A673 (cell line): Measurements from ENCODE around the gene RALGAPA1. TPM values are rescaled to one million over a fixed set of nuclear protein-coding genes. Genes with fewer than 3 reads are reported as not detected.

Experiments
- BruUV-seq: library from RNA; stranded (reverse); fragments of 400-500 nt; replicated peaks from 2 replicates; lab custom pipeline; 2021; lab: Mats Ljungman, UMichigan
- CTCF ChIA-PET: fragments of 300-600 bp; sonication (Branson Sonifier 250); formaldehyde crosslinking; loops from one replicate; lab custom pipeline; 2022; ENCODE audit warnings: antibody characterized with exemption; lab: Charles Lee
- POLR2A ChIA-PET: fragments of 300-600 bp; sonication (Branson Sonifier 250); formaldehyde crosslinking; loops from one replicate; lab custom pipeline; 2022; ENCODE audit warnings: antibody characterized with exemption; ENCODE audit not compliant: low non-redundant PET; lab: Charles Lee
- DNase-seq: peaks from one replicate; pipeline ENCODE4 v3.0.0-alpha.2; 2015; ENCODE audit warnings: low spot score
- H3K27ac ChIP-seq: fragments of 200-600 bp; sonication (generic); 2 replicates; pipeline ENCODE4 v1.5.1; 2016; ENCODE audit warnings: mixed run types, low read depth, mild to moderate bottlenecking, mixed read lengths, antibody characterized with exemption, low read length; ENCODE audit not compliant: poor library complexity, severe bottlenecking
- H3K27me3 ChIP-seq: fragments of 200-600 bp; sonication (generic); replicated peaks from 2 replicates; pipeline ENCODE4 v1.6.1; 2017; ENCODE audit warnings: mixed run types, low read depth, mild to moderate bottlenecking, mixed read lengths, antibody characterized with exemption, low read length; ENCODE audit not compliant: insufficient read depth, poor library complexity
- H3K36me3 ChIP-seq: fragments of 200-600 bp; sonication (generic); 2 replicates; pipeline ENCODE4 v1.6.1; 2016; ENCODE audit warnings: mixed run types, mild to moderate bottlenecking, mixed read lengths, antibody characterized with exemption, low read length; ENCODE audit not compliant: insufficient read depth, poor library complexity, severe bottlenecking
- H3K4me1 ChIP-seq: fragments of 200-600 bp; sonication (generic); 2 replicates; pipeline ENCODE4 v1.6.1; 2017; ENCODE audit warnings: mixed run types, mild to moderate bottlenecking, mixed read lengths, antibody characterized with exemption, low read length; ENCODE audit not compliant: insufficient read depth, poor library complexity, severe bottlenecking
- H3K4me3 ChIP-seq: fragments of 200-600 bp; sonication (generic); 2 replicates; pipeline ENCODE4 v1.5.1; 2016; ENCODE audit warnings: low read depth, mixed run types, mild to moderate bottlenecking, mixed read lengths, low read length; ENCODE audit not compliant: poor library complexity, severe bottlenecking
- H3K9me3 ChIP-seq: fragments of 200-600 bp; sonication (generic); 2 replicates; pipeline ENCODE4 v1.6.1; 2016; ENCODE audit warnings: mixed run types, low read depth, mild to moderate bottlenecking, mixed read lengths, antibody characterized with exemption, low read length; ENCODE audit not compliant: poor library complexity, severe bottlenecking
- EZH2 ChIP-seq: fragments of 200-600 bp; sonication (generic); IDR thresholded peaks from 2 replicates; pipeline ENCODE4 v1.6.1; 2017; ENCODE audit warnings: borderline replicate concordance, low read depth, mild to moderate bottlenecking, mixed read lengths, antibody characterized with exemption, low read length; ENCODE audit not compliant: poor library complexity, severe bottlenecking
- intact Hi-C: fragments of 100-400 bp; cut with micrococcal nuclease; formaldehyde crosslinking; loops from one replicate; pipeline ENCODE4 v1.10.0; 2022; ENCODE audit not compliant: unreplicated experiment
- total RNA-seq: library from RNA; stranded (reverse); gene quantifications from 2 replicates; pipeline ENCODE4 v1.2.3, GENCODE V29; 2021
- TF ChIP-seq, protein P1 (sequence below): fragments of 300-800, 200-600 bp; sonication (generic); conservative IDR thresholded peaks from 2 replicates; pipeline ENCODE4 v1.5.1; 2017; ENCODE audit warnings: low read depth, mild to moderate bottlenecking, antibody characterized with exemption, low read length, moderate library complexity, mixed read lengths

Gene RALGAPA1
- total RNA-seq, 1 experiment from 2014 or later = 42.4 TPM

DNA sequence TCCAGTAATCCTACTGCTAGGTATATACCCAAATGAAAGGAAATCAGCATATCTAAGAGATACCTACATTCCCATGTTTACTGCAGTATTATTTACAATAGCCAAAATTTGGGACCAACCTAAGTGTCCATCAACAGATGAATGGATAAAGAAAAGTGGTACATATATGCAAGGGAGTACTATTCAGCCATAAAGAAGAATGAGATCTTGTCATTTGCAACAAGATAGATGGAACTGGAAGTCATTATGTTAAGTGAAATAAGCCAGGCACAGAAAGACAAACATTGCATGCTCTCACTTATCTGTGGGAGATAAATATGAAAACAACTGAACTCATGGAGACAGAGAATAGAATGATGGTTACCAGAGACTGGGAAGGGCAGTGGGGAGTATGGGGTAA, 165.6 kb downstream of the RALGAPA1 start:
- H3K4me1 ChIP-seq = no peaks in the 10 kb centered on the region
- H3K27me3 ChIP-seq = no peaks in the 10 kb centered on the region
- no peak for DNase-seq
- BruUV-seq = no TSS peak
- TF ChIP-seq, protein P1, sequence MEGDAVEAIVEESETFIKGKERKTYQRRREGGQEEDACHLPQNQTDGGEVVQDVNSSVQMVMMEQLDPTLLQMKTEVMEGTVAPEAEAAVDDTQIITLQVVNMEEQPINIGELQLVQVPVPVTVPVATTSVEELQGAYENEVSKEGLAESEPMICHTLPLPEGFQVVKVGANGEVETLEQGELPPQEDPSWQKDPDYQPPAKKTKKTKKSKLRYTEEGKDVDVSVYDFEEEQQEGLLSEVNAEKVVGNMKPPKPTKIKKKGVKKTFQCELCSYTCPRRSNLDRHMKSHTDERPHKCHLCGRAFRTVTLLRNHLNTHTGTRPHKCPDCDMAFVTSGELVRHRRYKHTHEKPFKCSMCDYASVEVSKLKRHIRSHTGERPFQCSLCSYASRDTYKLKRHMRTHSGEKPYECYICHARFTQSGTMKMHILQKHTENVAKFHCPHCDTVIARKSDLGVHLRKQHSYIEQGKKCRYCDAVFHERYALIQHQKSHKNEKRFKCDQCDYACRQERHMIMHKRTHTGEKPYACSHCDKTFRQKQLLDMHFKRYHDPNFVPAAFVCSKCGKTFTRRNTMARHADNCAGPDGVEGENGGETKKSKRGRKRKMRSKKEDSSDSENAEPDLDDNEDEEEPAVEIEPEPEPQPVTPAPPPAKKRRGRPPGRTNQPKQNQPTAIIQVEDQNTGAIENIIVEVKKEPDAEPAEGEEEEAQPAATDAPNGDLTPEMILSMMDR = no peak
- no peak for TF ChIP-seq EZH2
- H3K27ac ChIP-seq = no peak overlapping the region
- H3K4me3 ChIP-seq = no peak overlapping the region
- H3K9me3 ChIP-seq = peaks cover 4% of the 10 kb centered on the region
- ChIA-PET POLR2A (no interaction called here), CTCF (no interaction called here)
- H3K36me3 ChIP-seq = no peaks in the 10 kb centered on the region
- intact Hi-C loops = no loop called here

GRCh38 chr14:35637851-35638250, 171.2 kb downstream of the RALGAPA1 start:
- ChIA-PET POLR2A (no interaction called here), CTCF (no interaction called here)
- BruUV-seq = no TSS peak
- no peak overlapping the region for H3K27ac ChIP-seq
- DNase-seq = no peak
- H3K4me1 ChIP-seq = peaks cover 3% of the 10 kb centered on the region
- H3K9me3 ChIP-seq = peaks cover 4% of the 10 kb centered on the region
- H3K27me3 ChIP-seq = no peaks in the 10 kb centered on the region
- intact Hi-C loops = no loop called here
- TF ChIP-seq EZH2 = no peak
- TF ChIP-seq, protein P1 = no peak
- no peak overlapping the region for H3K4me3 ChIP-seq
- no peaks in the 10 kb centered on the region for H3K36me3 ChIP-seq

DNA sequence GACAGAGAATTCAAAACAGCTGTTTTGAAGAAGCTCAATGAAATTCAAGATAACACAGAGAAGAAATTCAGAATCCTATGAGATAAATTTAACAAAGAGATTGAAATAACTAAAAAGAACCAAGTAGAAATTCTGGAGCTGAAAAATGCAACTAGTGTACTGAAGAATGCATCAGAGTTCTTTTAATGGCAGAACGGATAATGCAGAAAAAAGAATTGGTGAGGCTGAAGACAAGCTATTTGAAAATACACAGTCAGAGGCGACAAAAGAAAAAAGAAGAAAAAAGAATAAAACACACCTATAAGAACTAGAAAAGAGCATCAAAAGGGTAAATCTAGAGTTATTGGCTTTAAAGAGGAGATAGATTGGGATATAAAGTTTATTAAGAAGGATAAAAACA, 171.8 kb downstream of the RALGAPA1 start:
- BruUV-seq = no TSS peak
- Histone ChIP-seq H3K27me3 (no peaks in the 10 kb centered on the region), H3K4me3 (no peak overlapping the region), H3K9me3 (peaks cover 4% of the 10 kb centered on the region), H3K36me3 (no peaks in the 10 kb centered on the region), H3K4me1 (peaks cover 9% of the 10 kb centered on the region), H3K27ac (no peak overlapping the region)
- ChIA-PET POLR2A (no interaction called here), CTCF (no interaction called here)
- intact Hi-C loops = no loop called here
- TF ChIP-seq, protein P1 = no peak
- TF ChIP-seq EZH2 = no peak
- no peak for DNase-seq
